ENCODE data around the gene CHKA. TPM values are rescaled to one million over a fixed set of nuclear protein-coding genes. Genes with fewer than 3 reads are reported as not detected.

The CHKA gene
- total and polyA plus RNA-seq, 2 of the 4 experiments (the other 2 are of a cell fraction), result 4.5 to 8.4 TPM

- Histone ChIP-seq H3K14ac (replicated peaks; ENCODE audit: low read depth, low read length) (no peak overlapping the region), H2AFZ (replicated peaks; ENCODE audit: low read length, poor library complexity) (no peak overlapping the region), H3K9ac (ENCODE audit: low read depth, low read length) (no peak overlapping the region), H4K5ac (ENCODE audit: low read depth, low read length) (no peak overlapping the region), H2AK5ac (ENCODE audit: low read depth, low read length) (no peak overlapping the region), H2BK15ac (ENCODE audit: low read depth, low read length) (no peak overlapping the region), H3K18ac (ENCODE audit: low read depth, low read length) (no peak overlapping the region), H2BK120ac (ENCODE audit: low read depth, low read length) (no peak overlapping the region), H3K9me1 (ENCODE audit: insufficient read depth, low read length) (peaks cover 4% of the 10 kb centered on the region), H3K56ac (ENCODE audit: extremely low read depth, insufficient read depth, low read length) (no peak overlapping the region), H3K36me3 (ENCODE audit: control insufficient read depth, insufficient read depth, low read length) (0 out of 2 replicates have a peak, but pooled peaks cover 1% of the 10 kb centered on the region), H3K4me1 (ENCODE audit: control insufficient read depth, insufficient read depth, low read length) (peaks cover 1% of the 10 kb centered on the region; the same call in 1 of the 2 replicates), H4K8ac (ENCODE audit: low read depth in 2 of 2, low read length in 2 of 2) (no peak overlapping the region), H2BK20ac (ENCODE audit: low read depth, low read length) (no peak overlapping the region), H3K4me3 (ENCODE audit: insufficient read depth, low read depth, low read length) (no peak overlapping the region), H2AK9ac (replicated peaks; ENCODE audit: low read depth, low read length, poor library complexity) (no peak overlapping the region), H4K20me1 (ENCODE audit: insufficient read depth, low read length) (0 out of 2 replicates have a peak, but pooled peaks cover 9% of the 10 kb centered on the region), H3K27me3 (ENCODE audit: control insufficient read depth, insufficient read depth, low read length) (no peaks in the 10 kb centered on the region), H3K4me2 (ENCODE audit: low read depth, low read length) (no peak overlapping the region), H3K9me3 (ENCODE audit: control insufficient read depth, insufficient read depth, low read length) (no peaks in the 10 kb centered on the region), H2BK5ac (ENCODE audit: low read depth, low read length, poor library complexity, severe bottlenecking) (no peak overlapping the region), H4K91ac (ENCODE audit: insufficient read depth, low read depth, low read length) (no peak overlapping the region), H3K79me1 (ENCODE audit: low read depth in 1 of 2, low read length in 2 of 2) (peaks cover 0 to 6% of the 10 kb centered on the region in 2 experiments; a peak in 3 of 4 replicates), H3K4ac (ENCODE audit: low read depth, low read length) (no peak overlapping the region), H3K27ac (ENCODE audit: insufficient read depth, low read length) (no peak overlapping the region), H3K23ac (ENCODE audit: low read depth, low read length) (no peak overlapping the region)
- CTCF ChIA-PET, result no interaction called here
- DNase-seq (no peak), ATAC-seq (ENCODE audit: low read depth) (no peak)
- intact Hi-C loops (cut with micrococcal nuclease) (no loop called here), in situ Hi-C loops (cut with MboI; ENCODE audit: low sequenced_read_pairs) (no loop called here), dilution Hi-C loops (cut with HindIII; ENCODE audit: low sequenced_read_pairs, unreplicated experiment) (no loop called here)
- BruUV-seq (replicated peaks), result no TSS peak
- WGBS, 2 experiments (ENCODE audit: extremely low coverage in 2 of 2, insufficient read length in 1 of 2), result no CpG with 5 or more reads among the region's 8 CpGs
- POLR2A ChIA-PET (ENCODE audit: unreplicated experiment), result no interaction called here
- TF ChIP-seq SMC3 (IDR thresholded peaks at IDR 0.05; ENCODE audit: low read depth, low read length) (no peak), RAD21 (IDR thresholded peaks at IDR 0.05; ENCODE audit: low read length) (no peak), CEBPB (IDR thresholded peaks at IDR 0.05; ENCODE audit: low read depth, low read length) (no peak), RFX5 (IDR thresholded peaks at IDR 0.05; ENCODE audit: low read depth, low read length) (no peak), FOS (IDR thresholded peaks at IDR 0.05; ENCODE audit: low read depth, low read length) (no peak)
- TF ChIP-seq, protein P1, sequence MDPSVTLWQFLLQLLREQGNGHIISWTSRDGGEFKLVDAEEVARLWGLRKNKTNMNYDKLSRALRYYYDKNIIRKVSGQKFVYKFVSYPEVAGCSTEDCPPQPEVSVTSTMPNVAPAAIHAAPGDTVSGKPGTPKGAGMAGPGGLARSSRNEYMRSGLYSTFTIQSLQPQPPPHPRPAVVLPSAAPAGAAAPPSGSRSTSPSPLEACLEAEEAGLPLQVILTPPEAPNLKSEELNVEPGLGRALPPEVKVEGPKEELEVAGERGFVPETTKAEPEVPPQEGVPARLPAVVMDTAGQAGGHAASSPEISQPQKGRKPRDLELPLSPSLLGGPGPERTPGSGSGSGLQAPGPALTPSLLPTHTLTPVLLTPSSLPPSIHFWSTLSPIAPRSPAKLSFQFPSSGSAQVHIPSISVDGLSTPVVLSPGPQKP (IDR thresholded peaks at IDR 0.05; ENCODE audit: borderline replicate concordance, low read depth, low read length), result no peak
Measured at GRCh38 chr11:68089679-68090078, 31.5 kb downstream of the CHKA start.

Data from IMR-90 (cell line).